DOHH2 (cell line): Measurements from ENCODE around the gene LRRN3.

Source experiments
- EZH2phosphoT487 ChIP-seq: fragments of 200-600 bp; sonication (generic); IDR thresholded peaks from 2 replicates; pipeline ENCODE4 v1.6.1; 2017; ENCODE audit warnings: borderline replicate concordance, mild to moderate bottlenecking, antibody characterized with exemption, low read length, moderate library complexity, mixed read lengths
- TF ChIP-seq, protein P1 (sequence below): fragments of 200-600 bp; sonication (generic); IDR thresholded peaks from one replicate; pipeline ENCODE4 v1.5.1; 2014; ENCODE audit warnings: antibody characterized with exemption, mild to moderate bottlenecking, low read depth, low read length; ENCODE audit not compliant: poor library complexity, severe bottlenecking

DNA sequence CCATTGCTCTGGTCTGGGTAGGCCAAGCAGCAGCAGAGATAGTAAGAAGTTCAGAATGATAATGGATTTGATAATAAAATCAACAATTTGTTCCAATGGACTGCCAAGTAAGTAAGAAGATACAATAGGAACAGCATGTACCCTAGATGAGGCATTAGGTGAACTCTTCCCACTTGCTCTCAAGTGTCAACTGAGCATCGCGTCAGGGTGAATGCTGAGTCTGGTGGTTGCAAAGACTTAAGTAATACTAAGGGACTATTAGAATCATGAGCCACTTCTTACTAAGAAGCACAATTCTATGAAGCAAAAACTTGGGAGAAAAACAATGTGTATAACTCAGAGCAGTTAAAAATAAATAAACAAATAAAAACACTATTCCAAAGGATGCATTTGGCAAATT is 54.5 kb downstream of the LRRN3 start:
- no peak for TF ChIP-seq EZH2phosphoT487
- TF ChIP-seq, protein P1, sequence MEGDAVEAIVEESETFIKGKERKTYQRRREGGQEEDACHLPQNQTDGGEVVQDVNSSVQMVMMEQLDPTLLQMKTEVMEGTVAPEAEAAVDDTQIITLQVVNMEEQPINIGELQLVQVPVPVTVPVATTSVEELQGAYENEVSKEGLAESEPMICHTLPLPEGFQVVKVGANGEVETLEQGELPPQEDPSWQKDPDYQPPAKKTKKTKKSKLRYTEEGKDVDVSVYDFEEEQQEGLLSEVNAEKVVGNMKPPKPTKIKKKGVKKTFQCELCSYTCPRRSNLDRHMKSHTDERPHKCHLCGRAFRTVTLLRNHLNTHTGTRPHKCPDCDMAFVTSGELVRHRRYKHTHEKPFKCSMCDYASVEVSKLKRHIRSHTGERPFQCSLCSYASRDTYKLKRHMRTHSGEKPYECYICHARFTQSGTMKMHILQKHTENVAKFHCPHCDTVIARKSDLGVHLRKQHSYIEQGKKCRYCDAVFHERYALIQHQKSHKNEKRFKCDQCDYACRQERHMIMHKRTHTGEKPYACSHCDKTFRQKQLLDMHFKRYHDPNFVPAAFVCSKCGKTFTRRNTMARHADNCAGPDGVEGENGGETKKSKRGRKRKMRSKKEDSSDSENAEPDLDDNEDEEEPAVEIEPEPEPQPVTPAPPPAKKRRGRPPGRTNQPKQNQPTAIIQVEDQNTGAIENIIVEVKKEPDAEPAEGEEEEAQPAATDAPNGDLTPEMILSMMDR = no peak
